ENCODE measurements around the gene ATP5F1A. TPM values are rescaled to one million over a fixed set of nuclear protein-coding genes. Genes with fewer than 3 reads are reported as not detected.
A peak's percentile ranks its signal among the peaks of the same experiment; 100 is the strongest.

Gene ATP5F1A
- total RNA-seq, 2 donors from 2014 or later: 171 to 200 TPM

DNA sequence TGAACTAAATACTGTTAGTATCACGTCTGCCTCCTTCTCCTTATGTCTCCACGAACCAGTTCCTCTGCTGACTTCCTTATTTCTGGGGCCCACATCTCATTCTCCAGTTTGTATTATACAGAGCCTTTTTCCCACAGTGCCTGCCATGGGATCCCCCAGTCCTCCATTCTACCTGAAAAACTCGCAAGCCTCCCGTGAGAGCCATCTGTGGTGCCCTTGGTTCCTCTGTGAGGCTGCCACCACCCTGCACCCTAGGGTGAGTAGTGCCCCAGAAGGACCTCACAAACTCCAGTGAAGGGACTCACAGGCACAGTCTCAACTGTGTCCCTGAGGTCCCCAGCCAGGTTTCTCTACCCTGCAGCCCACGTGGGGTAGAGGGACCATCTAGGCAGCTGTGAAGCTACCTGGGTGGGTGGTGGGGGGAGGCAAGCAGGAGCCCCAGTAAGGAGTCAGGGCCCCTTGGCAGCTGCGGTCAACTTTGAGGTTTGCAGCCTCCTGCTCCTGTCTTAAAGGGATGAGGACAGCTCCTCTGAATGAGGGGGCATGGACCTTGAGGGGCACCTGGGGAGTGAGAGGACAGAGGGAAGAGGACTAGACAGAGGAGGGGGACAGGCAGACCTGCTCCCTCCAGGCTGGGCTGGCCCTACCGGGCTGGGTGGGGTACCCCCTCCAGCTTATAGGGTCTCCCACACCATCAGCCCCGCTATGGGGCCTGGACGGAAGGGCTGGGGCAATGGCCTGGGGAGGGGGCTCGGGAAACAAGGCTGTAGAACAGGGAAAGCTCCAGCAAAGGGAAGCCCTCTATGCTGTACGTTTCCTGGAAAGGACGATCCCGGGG lies 27.1 kb downstream of the ATP5F1A start:
- no peaks in the 10 kb centered on the region for H3K27me3 Mint-ChIP-seq
- ATAC-seq (peak; percentile 22), DNase-seq (no peak)
- H3K36me3 Mint-ChIP-seq (ENCODE audit: low read depth): no peaks in the 10 kb centered on the region
- no peaks in the 10 kb centered on the region for H3K9me3 ChIP-seq (ENCODE audit: control insufficient read depth, low read length, poor library complexity, severe bottlenecking)
- H3K4me1 Mint-ChIP-seq: peaks cover 24% of the 10 kb centered on the region
- H3K4me3 Mint-ChIP-seq: peak overlapping the region; percentile 84
- peak overlapping the region; percentile 70 for H3K27ac Mint-ChIP-seq

DNA sequence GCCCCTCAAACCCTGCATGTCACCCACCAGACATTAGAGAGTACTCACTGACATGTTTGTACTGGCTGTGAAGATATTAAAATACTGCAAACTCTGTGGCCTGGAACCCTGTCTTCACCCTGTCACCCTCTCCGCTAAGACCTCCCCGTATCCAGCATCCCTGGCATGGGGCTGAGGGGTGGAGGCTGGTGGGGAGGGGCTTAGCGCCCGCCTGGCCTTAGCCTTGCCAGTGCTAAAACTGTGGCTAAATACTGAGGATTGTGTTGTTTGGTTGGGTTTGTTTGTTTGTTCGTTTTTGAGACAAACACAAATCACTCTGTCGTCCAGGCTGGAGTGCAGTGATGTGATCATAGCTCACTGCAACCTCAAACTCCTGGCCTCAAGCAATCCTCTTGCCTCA lies 27.9 kb downstream of the ATP5F1A start:
- Mint-ChIP-seq H3K27ac (no peak overlapping the region), H3K36me3 (ENCODE audit: low read depth) (no peaks in the 10 kb centered on the region), H3K4me1 (peaks cover 24% of the 10 kb centered on the region), H3K4me3 (no peak overlapping the region), H3K27me3 (no peaks in the 10 kb centered on the region)
- ATAC-seq (no peak), DNase-seq (no peak)
- H3K9me3 ChIP-seq (ENCODE audit: control insufficient read depth, low read length, poor library complexity, severe bottlenecking): no peaks in the 10 kb centered on the region

DNA sequence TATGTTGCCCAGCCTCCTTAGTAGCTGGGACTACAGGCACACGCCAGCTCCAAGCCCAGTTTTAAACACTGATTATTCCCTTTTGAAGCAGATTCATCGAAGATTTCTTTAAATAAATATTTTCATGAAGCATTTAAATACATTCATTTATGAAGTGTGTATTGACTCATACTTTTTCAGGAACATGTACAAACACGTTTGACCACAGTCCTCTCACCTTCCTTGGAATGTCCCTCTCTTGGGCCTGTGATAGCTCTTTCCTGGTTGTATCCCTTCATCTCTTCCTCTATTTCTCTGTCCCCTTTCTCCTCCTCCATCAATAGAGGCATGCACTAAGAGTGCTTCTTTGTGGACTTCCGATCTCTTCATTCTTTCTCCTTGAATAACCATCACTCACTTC lies 28.6 kb downstream of the ATP5F1A start:
- ATAC-seq: no peak
- Mint-ChIP-seq H3K27ac (peak overlapping the region; percentile 77), H3K27me3 (no peaks in the 10 kb centered on the region), H3K4me3 (no peak overlapping the region), H3K4me1 (peaks cover 24% of the 10 kb centered on the region), H3K36me3 (ENCODE audit: low read depth) (no peaks in the 10 kb centered on the region)
- H3K9me3 ChIP-seq (ENCODE audit: control insufficient read depth, low read length, poor library complexity, severe bottlenecking): no peaks in the 10 kb centered on the region
- DNase-seq: no peak

DNA sequence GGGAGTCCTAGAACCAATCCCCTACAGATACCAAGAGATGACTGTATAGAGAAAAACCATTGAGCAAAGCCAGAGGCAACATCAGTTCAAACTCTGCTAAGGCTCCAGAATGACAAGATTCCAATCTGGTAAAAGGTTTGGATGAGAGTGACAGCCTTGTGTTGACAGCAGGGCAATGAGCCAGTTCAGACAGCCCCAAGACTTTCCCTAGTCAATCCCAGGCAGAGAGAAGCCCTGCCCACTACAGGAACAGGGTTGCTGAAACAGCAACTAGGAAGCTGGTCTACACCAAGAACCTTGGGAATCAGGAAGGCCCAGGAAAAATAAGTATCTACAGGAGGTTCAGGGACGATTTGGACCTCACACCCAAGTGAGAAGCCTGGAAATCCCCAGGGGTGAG lies 29.3 kb downstream of the ATP5F1A start:
- H3K27me3 Mint-ChIP-seq: no peaks in the 10 kb centered on the region

DNA sequence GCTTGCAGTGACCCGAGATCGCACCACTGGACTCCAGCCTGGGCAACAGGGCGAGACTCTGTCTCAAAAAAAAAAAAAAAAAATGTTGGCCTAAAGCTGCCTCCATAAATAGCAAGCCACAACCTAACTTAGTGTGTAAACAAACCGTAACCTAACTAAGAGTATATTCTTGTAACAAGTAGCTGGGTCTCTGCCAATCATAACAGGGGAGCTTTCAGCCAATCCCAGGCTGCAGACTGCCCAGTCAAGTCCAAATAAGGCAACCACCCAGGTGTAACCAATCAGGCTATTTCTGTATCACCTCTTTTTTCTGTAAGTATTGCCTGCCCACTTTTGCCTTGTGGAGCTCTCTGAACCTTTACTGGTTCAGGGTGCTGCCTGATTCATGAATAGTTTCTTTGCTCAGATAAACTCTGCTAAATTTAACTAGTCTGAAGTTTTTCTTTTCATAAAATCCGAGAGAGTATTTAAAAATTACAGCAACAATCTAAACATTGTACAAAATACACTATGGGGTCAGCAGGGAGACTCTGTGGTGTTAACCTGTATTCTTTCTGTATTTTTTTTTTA lies 30.6 kb downstream of the ATP5F1A start:
- H3K4me3 Mint-ChIP-seq: no peak overlapping the region
- H3K27ac Mint-ChIP-seq: no peak overlapping the region
- ATAC-seq (no peak), DNase-seq (no peak)
- H3K4me1 Mint-ChIP-seq: peaks cover 13% of the 10 kb centered on the region
- H3K36me3 Mint-ChIP-seq (ENCODE audit: low read depth): no peaks in the 10 kb centered on the region
- H3K9me3 ChIP-seq (ENCODE audit: control insufficient read depth, low read length, poor library complexity, severe bottlenecking): no peaks in the 10 kb centered on the region
- no peaks in the 10 kb centered on the region for H3K27me3 Mint-ChIP-seq

More for the DNA sequence above, 29.3 kb downstream of the ATP5F1A start:
- ATAC-seq (no peak), DNase-seq (no peak)
- Mint-ChIP-seq H3K36me3 (ENCODE audit: low read depth) (no peaks in the 10 kb centered on the region), H3K4me1 (peaks cover 21% of the 10 kb centered on the region), H3K4me3 (no peak overlapping the region), H3K27ac (peak overlapping the region; percentile 77)
- no peaks in the 10 kb centered on the region for H3K9me3 ChIP-seq (ENCODE audit: control insufficient read depth, low read length, poor library complexity, severe bottlenecking)

DNA sequence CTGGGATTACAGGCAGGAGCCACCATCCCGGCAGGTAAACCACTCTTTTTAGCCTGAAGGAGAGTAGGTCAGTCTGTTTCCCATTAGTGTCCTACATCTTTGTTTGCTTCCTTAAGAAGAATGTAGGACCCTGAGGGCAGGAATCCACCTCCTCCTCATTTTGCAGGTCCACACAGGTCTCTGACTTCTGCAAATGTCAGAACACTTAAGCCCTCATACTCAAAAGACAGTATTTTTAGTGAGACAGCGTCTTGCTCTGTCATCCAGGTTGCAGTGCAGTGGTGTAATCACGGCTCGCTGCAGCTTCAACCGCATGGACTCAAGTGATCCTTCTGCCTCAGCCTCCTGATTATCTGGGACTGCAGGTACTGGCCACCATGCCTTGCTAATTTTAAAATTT lies 35.3 kb downstream of the ATP5F1A start:
- DNase-seq (no peak), ATAC-seq (no peak)
- Mint-ChIP-seq H3K36me3 (ENCODE audit: low read depth) (no peaks in the 10 kb centered on the region), H3K4me3 (no peak overlapping the region), H3K4me1 (peaks cover 4% of the 10 kb centered on the region), H3K27ac (no peak overlapping the region), H3K27me3 (no peaks in the 10 kb centered on the region)
- no peaks in the 10 kb centered on the region for H3K9me3 ChIP-seq (ENCODE audit: control insufficient read depth, low read length, poor library complexity, severe bottlenecking)

DNA sequence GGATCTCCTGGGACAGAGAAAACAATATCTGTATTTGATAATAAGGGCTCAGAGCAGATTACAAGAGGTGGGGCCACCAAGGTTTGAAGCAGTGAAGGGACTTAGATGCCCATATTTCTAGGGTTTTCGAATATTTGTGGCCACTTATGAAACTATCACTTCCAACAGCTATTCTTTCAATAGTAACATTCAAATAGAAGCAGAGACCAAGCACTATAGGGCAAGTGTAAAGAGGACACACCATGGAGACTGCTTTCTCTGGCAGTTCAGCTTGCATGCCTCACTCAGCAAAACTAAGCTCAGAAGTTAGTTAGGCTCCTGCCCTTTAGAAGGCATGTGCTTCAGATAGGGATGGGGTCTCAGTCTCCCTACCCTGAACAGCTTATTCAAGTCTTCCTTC lies 36.3 kb downstream of the ATP5F1A start:
- no peak overlapping the region for H3K27ac Mint-ChIP-seq
- no peak for DNase-seq
- no peak for ATAC-seq
- H3K9me3 ChIP-seq (ENCODE audit: control insufficient read depth, low read length, poor library complexity, severe bottlenecking): no peaks in the 10 kb centered on the region
- H3K27me3 Mint-ChIP-seq: no peaks in the 10 kb centered on the region
- peaks cover 4% of the 10 kb centered on the region for H3K4me1 Mint-ChIP-seq
- H3K36me3 Mint-ChIP-seq (ENCODE audit: low read depth): no peaks in the 10 kb centered on the region
- no peak overlapping the region for H3K4me3 Mint-ChIP-seq

DNA sequence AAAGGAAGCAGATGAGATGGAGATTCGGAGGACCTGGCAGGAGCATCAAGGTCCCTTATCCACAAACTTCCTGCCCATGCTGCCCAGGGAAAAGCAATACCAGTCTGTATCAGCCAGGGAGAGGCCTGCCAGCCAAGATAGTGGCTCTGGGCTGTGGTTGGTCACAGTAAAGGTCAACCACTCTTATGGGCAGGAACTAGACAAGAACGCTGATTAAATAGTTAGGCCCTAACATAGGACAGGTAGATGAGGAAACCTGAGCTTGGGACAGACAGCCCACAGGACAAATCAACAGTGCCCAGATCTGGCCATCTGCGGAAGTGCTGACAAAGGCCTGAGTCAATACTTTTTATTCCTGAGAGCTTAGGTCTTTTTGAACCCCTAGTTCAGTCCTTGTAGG lies 36.7 kb downstream of the ATP5F1A start:
- peaks cover 4% of the 10 kb centered on the region for H3K4me1 Mint-ChIP-seq
- no peaks in the 10 kb centered on the region for H3K36me3 Mint-ChIP-seq (ENCODE audit: low read depth)
- no peak for DNase-seq
- no peak overlapping the region for H3K27ac Mint-ChIP-seq
- no peak for ATAC-seq
- no peak overlapping the region for H3K4me3 Mint-ChIP-seq
- H3K9me3 ChIP-seq (ENCODE audit: control insufficient read depth, low read length, poor library complexity, severe bottlenecking): no peaks in the 10 kb centered on the region
- H3K27me3 Mint-ChIP-seq: no peaks in the 10 kb centered on the region

DNA sequence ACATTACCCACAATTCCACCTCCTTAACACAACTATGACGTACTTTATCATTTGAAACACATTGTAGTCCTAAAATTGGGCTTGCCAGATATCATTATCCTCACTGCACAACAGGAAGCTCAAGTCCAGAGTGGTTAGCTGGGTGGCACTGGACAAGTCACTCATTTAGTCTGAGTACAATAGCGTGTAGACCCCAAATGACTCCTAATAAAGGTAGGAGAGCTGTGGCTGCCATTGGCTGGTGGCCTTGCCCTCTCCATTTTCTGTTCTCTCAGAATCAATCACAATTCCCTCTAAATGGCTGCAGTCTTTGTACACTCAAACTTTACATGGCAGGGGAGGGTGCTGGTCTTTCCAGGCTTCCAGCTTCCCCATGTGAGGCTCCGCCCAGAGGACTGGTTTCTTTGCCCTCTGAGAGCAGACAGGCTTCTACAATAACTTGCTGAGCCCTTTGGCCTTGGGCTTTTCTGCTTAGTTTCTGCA lies 37.7 kb downstream of the ATP5F1A start:
- Mint-ChIP-seq H3K4me1 (peaks cover 12% of the 10 kb centered on the region), H3K27me3 (no peaks in the 10 kb centered on the region), H3K27ac (no peak overlapping the region), H3K36me3 (ENCODE audit: low read depth) (no peaks in the 10 kb centered on the region), H3K4me3 (no peak overlapping the region)
- no peaks in the 10 kb centered on the region for H3K9me3 ChIP-seq (ENCODE audit: control insufficient read depth, low read length, poor library complexity, severe bottlenecking)
- DNase-seq (no peak), ATAC-seq (no peak)

DNA sequence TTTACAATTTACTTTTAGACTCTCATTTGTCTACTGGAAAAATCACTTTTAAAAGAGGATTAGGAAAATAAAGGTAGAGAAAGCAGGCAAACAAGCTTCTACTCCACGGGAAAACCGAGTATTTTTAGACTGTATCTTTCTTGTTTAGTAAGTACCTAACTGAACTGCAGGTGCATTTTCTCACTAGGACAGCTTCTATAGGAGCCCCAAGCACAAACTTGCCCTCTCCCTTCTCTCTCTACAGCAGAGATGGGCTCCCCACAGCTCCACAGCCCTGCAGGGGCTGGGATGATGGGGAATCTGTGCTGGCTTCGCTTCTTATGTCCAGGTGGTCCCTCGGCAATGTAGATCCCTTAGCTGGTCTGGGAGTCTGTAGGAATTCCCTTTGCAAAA lies 42.3 kb downstream of the ATP5F1A start:
- peaks cover 30% of the 10 kb centered on the region for H3K4me1 Mint-ChIP-seq
- H3K27ac Mint-ChIP-seq: peak overlapping the region; percentile 92
- H3K36me3 Mint-ChIP-seq (ENCODE audit: low read depth): no peaks in the 10 kb centered on the region
- H3K27me3 Mint-ChIP-seq: no peaks in the 10 kb centered on the region
- DNase-seq (no peak), ATAC-seq (peak; percentile 21)
- H3K9me3 ChIP-seq (ENCODE audit: control insufficient read depth, low read length, poor library complexity, severe bottlenecking): no peaks in the 10 kb centered on the region
- H3K4me3 Mint-ChIP-seq: no peak overlapping the region

DNA sequence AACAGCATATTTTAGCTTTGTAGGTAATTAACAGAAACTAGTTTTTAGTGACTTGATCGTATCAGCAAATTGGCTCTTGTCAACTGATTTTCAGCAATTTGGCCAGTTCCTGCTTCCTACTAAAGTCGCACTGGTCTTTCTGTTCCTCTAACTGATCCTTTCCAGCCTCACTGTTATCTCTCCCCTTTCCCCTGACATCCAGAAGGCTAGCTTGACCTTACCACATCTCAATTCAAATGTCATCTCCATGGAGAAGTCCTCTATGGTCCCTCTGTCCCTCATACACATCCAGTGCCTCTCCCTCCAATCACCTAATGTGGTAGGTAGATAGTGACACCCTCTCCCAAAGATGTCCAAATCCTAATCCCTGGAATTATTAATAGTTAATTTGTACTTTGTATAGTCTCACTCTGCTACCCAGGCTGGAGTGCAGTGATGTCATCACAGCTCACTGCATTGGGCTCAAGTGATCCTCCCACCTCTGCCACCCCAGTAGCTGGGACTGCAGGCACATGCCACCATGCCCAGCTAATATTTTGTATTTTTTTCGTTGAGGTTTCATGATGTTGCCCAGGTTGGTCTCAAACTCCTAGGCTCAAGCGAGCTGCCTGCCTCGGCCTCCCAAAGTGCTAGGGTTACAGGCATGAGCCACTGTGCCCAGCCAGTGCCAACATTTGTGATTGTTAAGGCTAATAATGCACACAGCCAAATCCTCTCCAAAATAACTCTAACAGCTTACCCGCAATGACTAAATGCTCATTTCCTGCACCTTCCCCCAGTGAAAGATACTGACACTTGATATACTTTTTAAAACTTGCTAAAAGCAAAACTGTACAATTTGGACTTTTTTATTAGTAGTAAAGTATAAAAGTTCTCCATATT lies 42.9 kb downstream of the ATP5F1A start:
- ATAC-seq: peak; percentile 68

DNA sequence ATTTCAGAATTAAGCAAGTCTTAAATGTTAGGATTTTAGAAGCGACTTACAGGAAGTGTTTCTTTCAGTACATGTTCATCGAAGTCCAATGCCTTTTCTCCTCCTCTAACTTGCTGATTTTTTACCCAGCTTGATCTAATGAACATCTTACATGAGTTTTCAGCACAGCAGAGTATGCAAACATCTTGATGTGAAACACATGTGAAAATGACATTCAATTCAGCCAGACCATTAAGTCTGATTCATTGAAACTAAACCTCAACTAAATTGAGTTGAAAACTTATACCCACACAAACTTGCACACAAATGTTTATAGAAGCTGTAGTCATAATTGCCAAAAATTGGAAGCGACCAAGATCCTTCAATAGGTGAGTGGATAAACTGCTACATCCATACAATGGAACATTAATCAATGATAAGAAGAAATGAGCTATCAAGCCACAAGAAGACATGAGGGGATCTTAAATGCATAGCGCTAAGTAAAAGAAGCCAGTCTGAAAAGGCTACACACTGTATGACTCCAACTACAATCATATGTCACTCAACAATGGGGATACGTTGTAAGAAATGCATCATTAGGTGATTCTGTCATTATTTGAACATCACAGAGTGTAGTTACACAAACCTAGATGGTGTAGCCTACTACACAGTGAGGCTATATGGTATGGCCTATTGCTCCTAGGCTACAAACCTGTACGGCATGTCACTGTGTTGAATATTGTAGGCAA lies 44.6 kb downstream of the ATP5F1A start:
- no peak for DNase-seq
- H3K9me3 ChIP-seq (ENCODE audit: control insufficient read depth, low read length, poor library complexity, severe bottlenecking): no peaks in the 10 kb centered on the region
- Mint-ChIP-seq H3K4me3 (no peak overlapping the region), H3K36me3 (ENCODE audit: low read depth) (no peaks in the 10 kb centered on the region), H3K4me1 (peaks cover 26% of the 10 kb centered on the region), H3K27me3 (no peaks in the 10 kb centered on the region), H3K27ac (peak overlapping the region; percentile 53)
- no peak for ATAC-seq

More for the DNA sequence above, 42.9 kb downstream of the ATP5F1A start:
- Mint-ChIP-seq H3K4me1 (peaks cover 26% of the 10 kb centered on the region), H3K4me3 (peak overlapping the region; percentile 74), H3K36me3 (ENCODE audit: low read depth) (no peaks in the 10 kb centered on the region), H3K27me3 (no peaks in the 10 kb centered on the region), H3K27ac (peak overlapping the region; percentile 92)
- DNase-seq: no peak
- H3K9me3 ChIP-seq (ENCODE audit: control insufficient read depth, low read length, poor library complexity, severe bottlenecking): no peaks in the 10 kb centered on the region
